Measurements from ENCODE around the gene EXOC2. TPM values are rescaled to one million over a fixed set of nuclear protein-coding genes. Genes with fewer than 3 reads are reported as not detected.

Gene EXOC2
- total RNA-seq, 1 donor from 2014 or later, result 22.6 TPM

GRCh38 chr6:704046-704445 is 11.1 kb upstream of the EXOC2 start:
- H3K9me3 Mint-ChIP-seq, result no peaks in the 10 kb centered on the region
- no peak for DNase-seq (ENCODE audit: low read depth, low spot score)
- H3K4me1 Mint-ChIP-seq, result peaks cover 11% of the 10 kb centered on the region
- no peak overlapping the region for H3K4me3 Mint-ChIP-seq
- H3K27ac Mint-ChIP-seq (ENCODE audit: unreplicated experiment), result no peak overlapping the region
- H3K36me3 Mint-ChIP-seq (ENCODE audit: low read depth), result no peaks in the 10 kb centered on the region
- H3K27me3 Mint-ChIP-seq (ENCODE audit: low read depth), result peaks cover 25% of the 10 kb centered on the region
- TF ChIP-seq, protein P1, sequence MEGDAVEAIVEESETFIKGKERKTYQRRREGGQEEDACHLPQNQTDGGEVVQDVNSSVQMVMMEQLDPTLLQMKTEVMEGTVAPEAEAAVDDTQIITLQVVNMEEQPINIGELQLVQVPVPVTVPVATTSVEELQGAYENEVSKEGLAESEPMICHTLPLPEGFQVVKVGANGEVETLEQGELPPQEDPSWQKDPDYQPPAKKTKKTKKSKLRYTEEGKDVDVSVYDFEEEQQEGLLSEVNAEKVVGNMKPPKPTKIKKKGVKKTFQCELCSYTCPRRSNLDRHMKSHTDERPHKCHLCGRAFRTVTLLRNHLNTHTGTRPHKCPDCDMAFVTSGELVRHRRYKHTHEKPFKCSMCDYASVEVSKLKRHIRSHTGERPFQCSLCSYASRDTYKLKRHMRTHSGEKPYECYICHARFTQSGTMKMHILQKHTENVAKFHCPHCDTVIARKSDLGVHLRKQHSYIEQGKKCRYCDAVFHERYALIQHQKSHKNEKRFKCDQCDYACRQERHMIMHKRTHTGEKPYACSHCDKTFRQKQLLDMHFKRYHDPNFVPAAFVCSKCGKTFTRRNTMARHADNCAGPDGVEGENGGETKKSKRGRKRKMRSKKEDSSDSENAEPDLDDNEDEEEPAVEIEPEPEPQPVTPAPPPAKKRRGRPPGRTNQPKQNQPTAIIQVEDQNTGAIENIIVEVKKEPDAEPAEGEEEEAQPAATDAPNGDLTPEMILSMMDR (conservative IDR thresholded peaks at IDR 0.05), result no peak

DNA sequence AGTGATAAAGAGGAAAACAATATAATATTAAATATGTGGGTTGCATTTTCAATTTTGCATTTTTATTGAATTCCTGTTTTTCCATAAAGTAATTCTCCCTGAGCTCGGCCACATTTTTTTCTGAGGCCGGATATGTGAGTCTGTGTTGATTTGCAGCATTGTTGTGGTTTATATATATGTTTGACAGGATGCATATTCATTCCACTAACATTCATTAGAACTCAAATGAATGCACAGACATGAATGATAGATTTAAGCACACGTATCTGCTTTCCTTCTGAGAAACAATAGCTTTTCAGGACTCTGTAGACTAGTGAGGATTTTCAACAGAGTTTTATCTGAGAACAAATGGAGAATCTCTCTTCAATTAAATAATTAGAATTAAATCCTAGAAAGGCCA is 10.6 kb upstream of the EXOC2 start:
- TF ChIP-seq, protein P1 (conservative IDR thresholded peaks at IDR 0.05), result no peak
- Mint-ChIP-seq H3K27me3 (ENCODE audit: low read depth) (peaks cover 24% of the 10 kb centered on the region), H3K4me3 (no peak overlapping the region), H3K9me3 (no peaks in the 10 kb centered on the region), H3K27ac (ENCODE audit: unreplicated experiment) (no peak overlapping the region), H3K36me3 (ENCODE audit: low read depth) (no peaks in the 10 kb centered on the region), H3K4me1 (peaks cover 11% of the 10 kb centered on the region)
- DNase-seq (ENCODE audit: low read depth, low spot score), result no peak

GRCh38 chr6:701700-702479 is 9.0 kb upstream of the EXOC2 start:
- peaks cover 15% of the 10 kb centered on the region for H3K27me3 Mint-ChIP-seq (ENCODE audit: low read depth)
- H3K9me3 Mint-ChIP-seq, result no peaks in the 10 kb centered on the region
- no peaks in the 10 kb centered on the region for H3K36me3 Mint-ChIP-seq (ENCODE audit: low read depth)
- TF ChIP-seq, protein P1 (conservative IDR thresholded peaks at IDR 0.05), result peak; percentile 16
- no peak overlapping the region for H3K27ac Mint-ChIP-seq (ENCODE audit: unreplicated experiment)
- H3K4me1 Mint-ChIP-seq, result peaks cover 11% of the 10 kb centered on the region
- no peak overlapping the region for H3K4me3 Mint-ChIP-seq
- no peak for DNase-seq (ENCODE audit: low read depth, low spot score)

- DNase-seq (ENCODE audit: low read depth, low spot score), result no peak
- Mint-ChIP-seq H3K27ac (ENCODE audit: unreplicated experiment) (no peak overlapping the region), H3K36me3 (ENCODE audit: low read depth) (no peaks in the 10 kb centered on the region), H3K27me3 (ENCODE audit: low read depth) (peaks cover 14% of the 10 kb centered on the region), H3K9me3 (no peaks in the 10 kb centered on the region), H3K4me3 (no peak overlapping the region), H3K4me1 (peaks cover 11% of the 10 kb centered on the region)
- TF ChIP-seq, protein P1 (conservative IDR thresholded peaks at IDR 0.05), result no peak
Measured at GRCh38 chr6:701215-701614, 8.3 kb upstream of the EXOC2 start.

DNA sequence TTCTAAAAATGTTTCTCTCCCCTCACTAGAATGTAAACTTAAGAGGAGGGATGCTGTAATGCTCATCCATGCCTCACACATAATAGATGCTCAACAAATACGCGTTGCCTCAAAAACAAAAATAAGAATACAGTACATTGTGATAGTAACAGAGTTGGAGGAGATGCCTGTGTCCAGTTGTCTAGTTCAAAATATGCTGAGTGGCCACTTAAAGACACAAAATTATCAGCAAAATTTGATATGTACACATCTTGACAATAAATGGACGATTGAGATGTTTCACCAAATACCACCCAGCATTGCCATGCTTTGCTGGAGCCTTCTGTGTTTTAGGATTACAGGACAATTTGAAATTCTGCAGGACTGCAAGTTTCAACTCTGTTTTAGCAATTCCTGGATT is 7.6 kb upstream of the EXOC2 start:
- no peak overlapping the region for H3K27ac Mint-ChIP-seq (ENCODE audit: unreplicated experiment)
- peaks cover 11% of the 10 kb centered on the region for H3K4me1 Mint-ChIP-seq
- H3K9me3 Mint-ChIP-seq, result no peaks in the 10 kb centered on the region
- no peak overlapping the region for H3K4me3 Mint-ChIP-seq
- TF ChIP-seq, protein P1 (conservative IDR thresholded peaks at IDR 0.05), result no peak
- no peak for DNase-seq (ENCODE audit: low read depth, low spot score)
- no peaks in the 10 kb centered on the region for H3K36me3 Mint-ChIP-seq (ENCODE audit: low read depth)
- peaks cover 14% of the 10 kb centered on the region for H3K27me3 Mint-ChIP-seq (ENCODE audit: low read depth)

Measured in neural crest cell (in vitro differentiated cells).